ENCODE measurements around the gene RYR2. TPM values are rescaled to one million over a fixed set of nuclear protein-coding genes. Genes with fewer than 3 reads are reported as not detected.

RYR2 gene
- total RNA-seq, 1 experiment from 2014 or later, result 0.03 TPM

- DNase-seq (ENCODE audit: low read depth, low spot score), result no peak
- Histone ChIP-seq H3K4me3 (ENCODE audit: low read depth in 2 of 2, low read length in 2 of 2) (peak overlapping the region in 1 of 2 experiments; percentile 27; a peak in 2 of 4 replicates), H3K27ac (ENCODE audit: low read length) (no peak overlapping the region), H3K4me1 (ENCODE audit: control insufficient read depth, insufficient read depth, low read length) (no peaks in the 10 kb centered on the region), H3K36me3 (ENCODE audit: control insufficient read depth, insufficient read depth, low read length) (no peaks in the 10 kb centered on the region), H3K27me3 (ENCODE audit: control insufficient read depth, insufficient read depth, low read length) (no peaks in the 10 kb centered on the region), H3K9me3 (ENCODE audit: control insufficient read depth, insufficient read depth, low read depth, low read length) (no peaks in the 10 kb centered on the region)
- in situ Hi-C loops (cut with HindIII; ENCODE audit: low pct_unique_long_range_greater_than_20kb, low sequenced_read_pairs), result no loop called here
- ChIA-PET CTCF (no interaction called here), POLR2A (no interaction called here)
- BruUV-seq (replicated peaks), result no TSS peak
- ATAC-seq, result no peak
- intact Hi-C loops (cut with micrococcal nuclease; ENCODE audit: unreplicated experiment), result no loop called here
- no peak for TF ChIP-seq TCF7L2 (IDR thresholded peaks at IDR 0.05; ENCODE audit: low read depth, low read length)
- no peak for TF ChIP-seq CTCF (IDR thresholded peaks at IDR 0.05)
- TF ChIP-seq SIN3A (IDR thresholded peaks at IDR 0.05; ENCODE audit: borderline replicate concordance, insufficient read depth, low read depth, low read length), result no peak
- TF ChIP-seq REST (IDR thresholded peaks at IDR 0.05; ENCODE audit: insufficient read depth in 1 of 2, low read depth in 2 of 2, low read length in 1 of 2), result no peak
- TF ChIP-seq POLR2AphosphoS5 (IDR thresholded peaks at IDR 0.05; ENCODE audit: low read depth, low read length), result no peak
Measured at GRCh38 chr1:237769916-237770315, 727.9 kb downstream of the RYR2 start.

GRCh38 chr1:237772009-237772408 lies 730.0 kb downstream of the RYR2 start:
- POLR2A ChIA-PET, result no interaction called here
- in situ Hi-C loops (cut with HindIII; ENCODE audit: low pct_unique_long_range_greater_than_20kb, low sequenced_read_pairs) (no loop called here), intact Hi-C loops (cut with micrococcal nuclease; ENCODE audit: unreplicated experiment) (no loop called here)
- Histone ChIP-seq H3K9me3 (ENCODE audit: control insufficient read depth, insufficient read depth, low read depth, low read length) (no peaks in the 10 kb centered on the region), H3K27ac (ENCODE audit: low read length) (no peak overlapping the region), H3K27me3 (ENCODE audit: control insufficient read depth, insufficient read depth, low read length) (no peaks in the 10 kb centered on the region), H3K4me3 (ENCODE audit: low read depth in 2 of 2, low read length in 2 of 2) (no peak overlapping the region), H3K4me1 (ENCODE audit: control insufficient read depth, insufficient read depth, low read length) (no peaks in the 10 kb centered on the region), H3K36me3 (ENCODE audit: control insufficient read depth, insufficient read depth, low read length) (no peaks in the 10 kb centered on the region)
- CTCF ChIA-PET, result no interaction called here
- ATAC-seq (no peak), DNase-seq (ENCODE audit: low read depth, low spot score) (no peak)
- BruUV-seq (replicated peaks), result no TSS peak
- no peak for TF ChIP-seq SIN3A (IDR thresholded peaks at IDR 0.05; ENCODE audit: borderline replicate concordance, insufficient read depth, low read depth, low read length)
- no peak for TF ChIP-seq TCF7L2 (IDR thresholded peaks at IDR 0.05; ENCODE audit: low read depth, low read length)
- no peak for TF ChIP-seq POLR2AphosphoS5 (IDR thresholded peaks at IDR 0.05; ENCODE audit: low read depth, low read length)
- TF ChIP-seq CTCF (IDR thresholded peaks at IDR 0.05), result no peak
- TF ChIP-seq REST (IDR thresholded peaks at IDR 0.05; ENCODE audit: insufficient read depth in 1 of 2, low read depth in 2 of 2, low read length in 1 of 2), result no peak

Measured in Panc1 (cell line).